GM04504 (cell line): ENCODE measurements around the gene CYP21A2.

Experiments
- DNase-seq: peaks from one replicate; pipeline ENCODE4 v3.0.0-alpha.2; 2012; ENCODE audit warnings: low read depth

CYP21A2 gene

DNA sequence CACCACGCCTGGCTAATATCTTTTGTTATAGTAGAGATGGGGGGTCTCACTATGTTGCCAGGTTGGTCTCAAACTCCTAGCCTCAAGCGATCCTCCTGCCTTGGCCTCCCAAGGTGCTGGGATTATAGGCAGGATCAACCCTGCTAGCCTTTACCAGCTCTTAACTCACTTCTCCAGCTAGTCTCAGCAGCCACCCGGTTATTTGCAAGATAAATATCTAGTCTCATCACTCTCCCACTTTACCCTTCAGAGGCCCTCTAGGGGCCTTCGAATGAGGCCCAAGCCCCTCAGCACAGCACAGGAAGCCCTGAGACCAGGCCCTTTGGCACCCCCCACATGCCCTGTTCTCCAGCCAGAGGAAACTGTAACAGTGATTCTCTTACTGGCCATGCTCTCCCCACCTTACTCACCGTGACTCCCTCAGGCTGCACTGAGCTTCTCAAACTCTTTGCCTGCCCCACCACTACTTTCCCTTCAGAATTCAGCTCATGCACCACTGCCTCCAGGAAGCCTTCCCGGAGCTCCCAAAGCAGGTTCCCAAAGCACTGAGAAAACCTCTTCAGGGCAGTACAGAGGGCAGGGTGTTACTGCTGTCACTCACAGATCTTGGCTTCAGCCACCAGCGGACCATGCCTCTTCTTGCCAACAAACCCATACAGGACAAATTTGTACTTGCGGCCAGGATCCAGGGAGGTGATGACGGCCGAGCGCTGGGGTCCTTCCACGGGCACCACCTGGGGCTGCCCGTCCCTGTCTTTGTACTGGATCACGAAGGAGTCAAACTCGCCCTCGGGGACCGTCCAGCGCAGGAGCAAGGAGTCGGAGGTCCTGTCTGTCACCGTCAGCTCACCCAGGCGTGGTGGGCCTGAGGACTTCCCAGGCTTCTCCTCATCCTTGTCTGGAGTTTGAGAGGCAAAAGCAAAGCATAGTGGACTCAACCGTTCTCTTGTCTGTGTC is 45.9 kb downstream of the CYP21A2 start:
- DNase-seq: no peak

DNA sequence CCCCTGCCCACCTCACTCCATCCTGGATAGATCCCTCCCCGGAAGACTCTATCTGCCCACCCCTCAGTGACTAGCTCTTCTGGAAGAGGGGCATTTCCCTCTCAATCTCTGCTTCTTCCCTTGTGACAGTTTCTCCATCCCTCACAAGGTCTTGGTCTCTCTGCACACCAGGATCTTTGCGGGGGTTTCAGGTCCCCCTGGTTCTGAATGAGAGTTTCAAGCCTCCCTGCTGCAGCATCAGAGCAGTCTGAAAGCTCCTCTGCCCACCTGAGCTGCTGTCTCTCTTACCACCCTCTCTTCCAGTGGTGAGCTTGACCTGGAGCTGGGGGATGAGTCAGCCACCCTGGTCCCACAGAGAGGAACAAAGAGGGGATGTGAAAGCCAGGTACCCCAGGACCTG is 46.6 kb downstream of the CYP21A2 start:
- no peak for DNase-seq

DNA sequence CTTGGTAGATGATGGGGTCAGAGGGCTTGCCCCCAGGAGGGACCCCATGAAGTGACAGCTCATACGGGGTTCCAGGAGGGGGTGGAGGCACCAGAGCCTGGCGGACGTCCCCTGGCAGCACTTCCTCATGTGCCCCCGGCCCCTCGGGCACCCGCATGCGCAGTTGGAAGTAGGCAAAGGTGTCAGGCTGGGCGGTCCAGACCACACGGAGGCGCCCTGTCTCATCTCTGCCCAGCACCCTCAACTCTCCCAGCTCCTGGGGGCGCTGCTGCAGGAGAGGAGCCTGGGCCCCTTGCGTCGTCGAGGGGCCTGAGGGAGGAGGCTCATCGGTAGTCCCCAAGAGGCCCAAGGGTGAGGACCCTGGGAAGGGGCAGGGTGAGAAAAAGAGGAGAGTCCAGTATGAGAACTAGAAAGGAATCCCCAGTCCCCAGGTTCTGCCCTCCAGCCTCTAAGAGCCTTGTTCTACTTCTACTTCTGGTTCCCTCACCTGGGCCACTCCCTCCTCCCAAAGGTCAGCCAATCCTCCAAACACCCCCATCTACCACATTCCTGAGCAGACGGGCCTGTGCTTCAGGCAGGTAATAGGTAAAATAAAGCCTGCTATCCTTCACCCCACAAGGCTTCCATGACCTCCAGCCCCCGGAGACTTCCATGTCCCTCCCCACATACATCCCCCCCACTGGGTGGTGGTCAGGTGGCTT is 47.7 kb downstream of the CYP21A2 start:
- no peak for DNase-seq

DNA sequence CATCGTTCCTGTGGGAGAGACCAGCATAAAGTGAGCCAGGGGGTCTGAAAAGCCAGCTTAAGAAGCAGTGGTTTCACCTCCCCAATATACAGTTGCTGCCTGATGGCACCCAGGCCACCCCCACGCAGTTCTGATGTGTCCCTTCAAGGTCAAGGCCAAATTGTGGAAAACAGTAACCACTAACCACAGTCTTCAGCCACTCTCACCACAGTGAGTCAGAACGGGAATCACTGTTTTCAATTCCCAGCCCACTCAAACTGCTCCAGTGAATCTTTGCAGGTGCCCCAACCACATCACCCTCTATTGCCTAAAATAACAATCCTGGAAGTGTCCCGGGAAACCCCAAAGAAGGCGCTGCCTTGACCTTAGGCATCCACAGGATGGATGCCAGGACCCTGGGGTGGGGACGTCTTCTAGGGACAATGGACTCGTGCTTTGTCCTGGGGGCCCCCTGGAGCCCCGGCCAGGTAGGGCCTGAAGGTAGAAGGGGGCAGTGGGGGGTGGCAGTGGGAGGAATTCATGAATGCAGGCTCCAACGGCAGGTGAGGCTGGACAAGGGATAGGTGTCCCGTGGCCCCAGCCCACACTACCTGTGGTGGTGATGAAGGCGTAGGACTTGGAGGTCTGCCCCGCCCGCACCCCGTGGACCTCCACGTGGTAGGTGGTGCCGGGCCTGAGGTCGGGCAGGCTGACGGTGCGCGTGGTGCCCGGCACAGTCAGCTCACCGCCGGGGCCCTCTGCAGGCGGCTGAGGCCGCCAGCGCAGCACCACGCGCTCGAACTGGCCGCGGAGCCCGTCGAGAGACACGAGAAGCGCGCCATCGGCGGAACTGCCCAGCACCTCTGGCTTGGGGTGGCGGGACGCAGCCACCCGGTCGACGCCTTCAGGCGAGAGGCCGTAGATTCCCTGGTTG is 48.7 kb downstream of the CYP21A2 start:
- DNase-seq: peak; percentile 40

DNA sequence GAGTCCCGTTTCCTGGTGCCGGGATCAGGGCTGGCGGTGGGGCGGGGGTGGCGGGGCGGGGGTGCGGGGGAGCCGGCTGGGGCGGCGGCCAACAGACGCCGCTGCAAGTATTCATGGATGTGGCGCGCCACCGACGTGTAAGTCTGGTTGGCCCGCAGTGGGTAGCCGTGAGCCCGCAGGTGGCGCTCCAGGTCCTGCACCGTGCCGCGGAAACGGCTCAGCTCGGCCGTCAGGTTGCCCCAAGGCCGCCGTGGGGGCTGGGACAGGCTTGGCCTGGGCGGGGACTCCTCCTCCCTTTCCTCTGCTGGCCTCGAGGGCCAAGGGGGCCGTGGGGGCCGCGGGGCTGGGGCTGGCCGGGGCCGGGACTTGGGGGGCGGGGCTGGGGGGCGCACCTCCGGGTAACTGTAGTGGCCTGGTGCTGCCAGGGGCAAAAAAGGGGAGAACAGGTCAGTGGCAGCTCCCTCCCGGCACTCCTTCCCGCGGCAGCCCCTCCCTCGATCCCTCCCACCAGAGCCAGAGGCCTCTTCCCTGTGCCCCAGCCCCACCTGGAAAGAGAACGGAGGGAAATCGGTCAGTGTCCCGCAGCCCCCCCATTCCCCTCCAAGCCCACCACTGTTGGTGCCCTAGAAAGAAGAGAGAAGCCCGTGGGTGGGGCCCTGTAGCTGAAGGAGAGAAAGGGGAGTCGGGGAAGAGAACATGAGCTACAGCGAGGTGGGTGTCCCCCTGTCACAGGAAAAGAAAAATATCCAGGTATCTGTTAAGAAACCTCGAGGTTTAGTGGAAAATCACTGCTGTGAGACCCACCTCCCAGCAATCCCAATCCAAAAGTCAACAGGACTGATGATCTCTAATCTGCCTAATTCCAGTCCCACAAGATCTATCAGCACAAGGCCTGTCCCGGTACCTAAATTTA is 49.6 kb downstream of the CYP21A2 start:
- no peak for DNase-seq

DNA sequence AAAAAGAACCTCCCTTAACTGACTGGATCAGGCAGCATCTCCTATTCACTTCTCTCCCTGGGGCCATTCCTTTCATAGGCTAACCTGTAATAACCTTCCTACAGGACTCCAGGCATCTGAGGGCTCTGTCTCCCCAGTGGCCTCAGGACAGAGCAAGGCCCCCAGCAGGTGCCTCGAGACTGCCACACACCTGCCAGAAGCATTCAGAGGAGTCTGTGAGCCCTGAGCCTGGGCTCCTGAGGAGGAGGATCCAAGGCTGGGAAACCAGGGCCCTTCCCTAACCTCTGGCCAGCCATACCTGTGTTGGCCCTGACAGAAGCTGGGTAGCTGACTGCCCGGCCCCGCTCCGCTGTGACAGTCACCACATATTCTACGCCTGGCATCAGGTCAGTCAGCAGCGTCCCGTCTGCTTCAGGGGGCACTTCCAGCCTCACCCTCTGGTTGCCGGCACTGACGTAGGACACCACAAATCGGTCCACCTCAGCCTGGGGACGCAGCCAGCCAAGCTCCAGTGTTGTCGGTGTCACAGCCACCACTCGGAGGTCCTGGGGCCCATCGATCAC is 50.4 kb downstream of the CYP21A2 start:
- no peak for DNase-seq

DNA sequence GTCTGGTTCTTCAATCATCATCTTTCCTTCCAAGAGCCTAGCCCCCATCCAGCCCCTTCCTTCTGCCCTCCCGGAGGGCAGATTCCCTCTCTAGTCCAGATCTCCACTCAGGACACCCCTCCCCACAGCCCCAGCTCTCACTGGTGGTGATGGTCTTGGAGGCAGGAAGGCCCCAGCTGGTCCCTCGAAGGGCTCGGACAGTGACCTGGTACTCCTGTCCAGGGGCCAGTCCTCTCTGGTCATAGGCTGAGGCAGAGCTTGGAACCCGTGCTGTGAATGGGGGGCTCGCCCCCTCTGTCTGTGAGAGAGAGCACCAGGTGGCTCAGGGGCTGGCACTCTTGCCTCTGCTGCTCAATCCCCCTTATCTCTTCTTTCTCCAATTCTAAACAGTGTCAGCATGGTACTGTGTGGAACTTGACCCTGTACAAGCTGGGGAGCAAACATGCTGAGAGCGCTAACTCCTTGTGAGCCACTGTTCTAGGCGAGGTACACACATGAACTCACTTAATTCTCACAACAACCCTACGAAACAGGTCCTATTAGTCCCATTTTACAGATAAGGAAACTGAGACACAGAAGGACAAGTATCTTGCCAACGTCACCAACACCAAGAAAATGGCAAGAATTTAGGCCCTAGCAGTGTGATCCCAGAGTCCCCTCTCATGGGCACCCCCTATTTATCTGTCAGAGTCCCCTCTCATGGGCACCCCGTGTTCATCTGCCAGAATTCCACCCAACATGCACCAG is 51.0 kb downstream of the CYP21A2 start:
- no peak for DNase-seq
